Panc1 (cell line): ENCODE results near the gene SPATA18. TPM values are rescaled to one million over a fixed set of nuclear protein-coding genes. Genes with fewer than 3 reads are reported as not detected.

Experiments used
- ATAC-seq: fragments of 200-7000 bp; cut with Tn5 transposase; 2 replicates; pipeline ENCODE4 v1.9.1; 2020; ENCODE audit warnings: mild to moderate bottlenecking, moderate library complexity
- BruUV-seq: library from RNA; stranded (reverse); fragments of 400-500 nt; replicated peaks from 2 replicates; lab custom pipeline; 2021; lab: Mats Ljungman, UMichigan
- CTCF ChIA-PET: fragments of 300-600 bp; sonication (Branson Sonifier 250); formaldehyde crosslinking; loops from one replicate; lab custom pipeline; 2022; ENCODE audit warnings: antibody characterized with exemption; lab: Charles Lee
- POLR2A ChIA-PET: fragments of 300-600 bp; sonication (Branson Sonifier 250); formaldehyde crosslinking; loops from one replicate; lab custom pipeline; 2022; ENCODE audit warnings: antibody characterized with exemption; lab: Charles Lee
- DNase-seq: peaks from one replicate; pipeline ENCODE4 v3.0.0-alpha.2; 2010; ENCODE audit warnings: low read depth, low spot score
- H3K27ac ChIP-seq: 2 replicates; pipeline ENCODE4 v1.5.1; 2011; ENCODE audit warnings: mild to moderate bottlenecking, low read length, inconsistent platforms
- H3K27me3 ChIP-seq: fragments of 200-500 bp; sonication (Bioruptor generic); 2 replicates; pipeline ENCODE4 v1.6.0; 2014; ENCODE audit warnings: low read length, inconsistent platforms; ENCODE audit not compliant: control insufficient read depth, insufficient read depth
- H3K36me3 ChIP-seq: fragments of 200-500 bp; sonication (Bioruptor generic); 2 replicates; pipeline ENCODE4 v1.5.1; 2014; ENCODE audit warnings: inconsistent platforms, mild to moderate bottlenecking, low read length, moderate library complexity; ENCODE audit not compliant: control insufficient read depth, insufficient read depth
- H3K4me1 ChIP-seq: 2 replicates; pipeline ENCODE4 v1.5.1; 2011; ENCODE audit warnings: inconsistent platforms, mild to moderate bottlenecking, low read length, moderate library complexity; ENCODE audit not compliant: control insufficient read depth, insufficient read depth
- H3K4me3 ChIP-seq, 2 experiments: 2 replicates each; pipeline ENCODE4 v1.5.1; 2011 to 2012; ENCODE audit warnings: low read depth in 2 of 2, low read length in 2 of 2, mild to moderate bottlenecking in 2 of 2, inconsistent platforms in 1 of 2, moderate library complexity in 1 of 2
- H3K9me3 ChIP-seq: fragments of 200-500 bp; sonication (Bioruptor generic); 2 replicates; pipeline ENCODE4 v1.5.1; 2014; ENCODE audit warnings: low read depth, mild to moderate bottlenecking, inconsistent platforms, low read length, moderate library complexity; ENCODE audit not compliant: control insufficient read depth, insufficient read depth
- POLR2AphosphoS5 ChIP-seq: IDR thresholded peaks from 2 replicates; pipeline ENCODE4 v1.6.1; 2012; ENCODE audit warnings: mild to moderate bottlenecking, low read depth, low read length, moderate library complexity
- SIN3A ChIP-seq: IDR thresholded peaks from 2 replicates; pipeline ENCODE4 v1.6.1; 2012; ENCODE audit warnings: low read depth, mild to moderate bottlenecking, low read length, moderate library complexity, borderline replicate concordance; ENCODE audit not compliant: insufficient read depth
- TCF7L2 ChIP-seq: IDR thresholded peaks from 2 replicates; pipeline ENCODE4 v1.6.1; 2011; ENCODE audit warnings: mild to moderate bottlenecking, low read depth, low read length, inconsistent platforms
- in situ Hi-C: cut with HindIII; loops from 2 replicates; pipeline ENCODE4 v1.10.0; 2016; ENCODE audit warnings: low sequenced_read_pairs, low pct_unique_long_range_greater_than_20kb
- intact Hi-C: fragments of 100-400 bp; cut with micrococcal nuclease; formaldehyde crosslinking; loops from one replicate; pipeline ENCODE4 v1.10.0; 2022; ENCODE audit not compliant: unreplicated experiment
- total RNA-seq: library from RNA; stranded (reverse); gene quantifications from one replicate; pipeline ENCODE4 v1.2.1, GENCODE V29; 2021; ENCODE audit not compliant: unreplicated experiment
- TF ChIP-seq, protein P1 (sequence below): fragments of 450-650 bp; IDR thresholded peaks from 2 replicates; pipeline ENCODE4 v1.5.1; 2017; ENCODE audit warnings: mild to moderate bottlenecking
- TF ChIP-seq, protein P2 (sequence below), 2 experiments: IDR thresholded peaks; 2 replicates each; pipeline ENCODE4 v1.6.1; 2011 to 2012; ENCODE audit warnings: low read depth in 2 of 2, control low read depth in 1 of 2, low read length in 1 of 2, mild to moderate bottlenecking in 1 of 2, moderate library complexity in 1 of 2; ENCODE audit not compliant: insufficient read depth in 1 of 2

The SPATA18 gene
- total RNA-seq, 1 experiment from 2014 or later = 0.39 TPM

DNA sequence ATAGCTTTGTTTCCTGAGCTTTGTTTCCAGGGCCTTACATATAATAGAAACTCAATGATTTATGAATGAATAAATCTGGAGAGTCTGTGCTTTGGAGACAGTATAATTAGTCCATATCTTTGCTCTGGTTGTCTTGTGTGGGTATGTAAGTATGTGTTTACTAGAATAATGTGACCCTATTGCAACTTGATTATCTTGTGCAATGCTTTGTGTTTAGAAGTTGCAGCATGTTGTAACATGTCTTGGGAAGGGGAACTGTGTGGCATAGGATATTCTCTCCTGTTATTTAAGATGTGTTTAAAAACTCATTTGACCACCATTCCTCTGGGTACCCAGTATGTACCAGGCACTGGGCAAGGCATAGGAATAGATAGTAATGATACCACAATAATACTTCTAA, 6.1 kb downstream of the SPATA18 start:
- DNase-seq (no peak), ATAC-seq (no peak)
- Histone ChIP-seq H3K4me1 (no peaks in the 10 kb centered on the region), H3K9me3 (no peaks in the 10 kb centered on the region), H3K27ac (no peak overlapping the region), H3K27me3 (peaks cover 11% of the 10 kb centered on the region), H3K4me3 (no peak overlapping the region), H3K36me3 (no peaks in the 10 kb centered on the region)
- TF ChIP-seq SIN3A (no peak), TCF7L2 (no peak), POLR2AphosphoS5 (no peak)
- TF ChIP-seq, protein P1, sequence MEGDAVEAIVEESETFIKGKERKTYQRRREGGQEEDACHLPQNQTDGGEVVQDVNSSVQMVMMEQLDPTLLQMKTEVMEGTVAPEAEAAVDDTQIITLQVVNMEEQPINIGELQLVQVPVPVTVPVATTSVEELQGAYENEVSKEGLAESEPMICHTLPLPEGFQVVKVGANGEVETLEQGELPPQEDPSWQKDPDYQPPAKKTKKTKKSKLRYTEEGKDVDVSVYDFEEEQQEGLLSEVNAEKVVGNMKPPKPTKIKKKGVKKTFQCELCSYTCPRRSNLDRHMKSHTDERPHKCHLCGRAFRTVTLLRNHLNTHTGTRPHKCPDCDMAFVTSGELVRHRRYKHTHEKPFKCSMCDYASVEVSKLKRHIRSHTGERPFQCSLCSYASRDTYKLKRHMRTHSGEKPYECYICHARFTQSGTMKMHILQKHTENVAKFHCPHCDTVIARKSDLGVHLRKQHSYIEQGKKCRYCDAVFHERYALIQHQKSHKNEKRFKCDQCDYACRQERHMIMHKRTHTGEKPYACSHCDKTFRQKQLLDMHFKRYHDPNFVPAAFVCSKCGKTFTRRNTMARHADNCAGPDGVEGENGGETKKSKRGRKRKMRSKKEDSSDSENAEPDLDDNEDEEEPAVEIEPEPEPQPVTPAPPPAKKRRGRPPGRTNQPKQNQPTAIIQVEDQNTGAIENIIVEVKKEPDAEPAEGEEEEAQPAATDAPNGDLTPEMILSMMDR = no peak
- TF ChIP-seq, protein P2, sequence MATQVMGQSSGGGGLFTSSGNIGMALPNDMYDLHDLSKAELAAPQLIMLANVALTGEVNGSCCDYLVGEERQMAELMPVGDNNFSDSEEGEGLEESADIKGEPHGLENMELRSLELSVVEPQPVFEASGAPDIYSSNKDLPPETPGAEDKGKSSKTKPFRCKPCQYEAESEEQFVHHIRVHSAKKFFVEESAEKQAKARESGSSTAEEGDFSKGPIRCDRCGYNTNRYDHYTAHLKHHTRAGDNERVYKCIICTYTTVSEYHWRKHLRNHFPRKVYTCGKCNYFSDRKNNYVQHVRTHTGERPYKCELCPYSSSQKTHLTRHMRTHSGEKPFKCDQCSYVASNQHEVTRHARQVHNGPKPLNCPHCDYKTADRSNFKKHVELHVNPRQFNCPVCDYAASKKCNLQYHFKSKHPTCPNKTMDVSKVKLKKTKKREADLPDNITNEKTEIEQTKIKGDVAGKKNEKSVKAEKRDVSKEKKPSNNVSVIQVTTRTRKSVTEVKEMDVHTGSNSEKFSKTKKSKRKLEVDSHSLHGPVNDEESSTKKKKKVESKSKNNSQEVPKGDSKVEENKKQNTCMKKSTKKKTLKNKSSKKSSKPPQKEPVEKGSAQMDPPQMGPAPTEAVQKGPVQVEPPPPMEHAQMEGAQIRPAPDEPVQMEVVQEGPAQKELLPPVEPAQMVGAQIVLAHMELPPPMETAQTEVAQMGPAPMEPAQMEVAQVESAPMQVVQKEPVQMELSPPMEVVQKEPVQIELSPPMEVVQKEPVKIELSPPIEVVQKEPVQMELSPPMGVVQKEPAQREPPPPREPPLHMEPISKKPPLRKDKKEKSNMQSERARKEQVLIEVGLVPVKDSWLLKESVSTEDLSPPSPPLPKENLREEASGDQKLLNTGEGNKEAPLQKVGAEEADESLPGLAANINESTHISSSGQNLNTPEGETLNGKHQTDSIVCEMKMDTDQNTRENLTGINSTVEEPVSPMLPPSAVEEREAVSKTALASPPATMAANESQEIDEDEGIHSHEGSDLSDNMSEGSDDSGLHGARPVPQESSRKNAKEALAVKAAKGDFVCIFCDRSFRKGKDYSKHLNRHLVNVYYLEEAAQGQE (IDR thresholded peaks at IDR 0.05; ENCODE audit: insufficient read depth in 1 of 2, low read depth in 2 of 2, low read length in 1 of 2) = no peak
- BruUV-seq = no TSS peak
- POLR2A ChIA-PET = no interaction called here
- CTCF ChIA-PET = no interaction called here
- intact Hi-C loops = no loop called here
- in situ Hi-C loops = no loop called here

DNA sequence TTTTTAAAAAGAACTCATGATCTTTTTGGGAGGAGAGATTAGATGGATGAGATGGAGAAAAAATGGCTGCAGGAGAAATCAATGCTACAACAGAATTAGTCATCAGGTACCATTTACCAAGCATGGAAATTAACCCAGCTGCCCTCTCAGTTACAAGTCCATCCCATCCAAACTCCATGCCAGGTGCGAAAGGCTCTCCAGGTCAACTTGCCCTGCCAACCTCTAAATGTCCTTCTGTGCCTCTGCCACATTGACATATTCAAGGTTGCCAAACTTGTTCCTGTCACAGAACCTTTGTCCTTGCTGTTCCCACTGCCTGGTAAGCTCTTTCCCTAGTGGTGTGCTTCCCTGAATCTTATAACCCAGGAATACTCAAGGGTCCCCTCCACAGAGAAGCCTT, 7.2 kb downstream of the SPATA18 start:
- H3K36me3 ChIP-seq = no peaks in the 10 kb centered on the region
- intact Hi-C loops (no loop called here), in situ Hi-C loops (no loop called here)
- no peak for DNase-seq
- TF ChIP-seq, protein P1 = no peak
- no peak for TF ChIP-seq SIN3A
- TF ChIP-seq TCF7L2 = no peak
- TF ChIP-seq POLR2AphosphoS5 = no peak
- TF ChIP-seq, protein P2 (IDR thresholded peaks at IDR 0.05; ENCODE audit: insufficient read depth in 1 of 2, low read depth in 2 of 2, low read length in 1 of 2) = no peak
- ChIA-PET POLR2A (no interaction called here), CTCF (no interaction called here)
- peaks cover 2% of the 10 kb centered on the region for H3K27me3 ChIP-seq
- no TSS peak for BruUV-seq
- no peaks in the 10 kb centered on the region for H3K4me1 ChIP-seq
- H3K4me3 ChIP-seq = no peak overlapping the region
- no peak for ATAC-seq
- H3K9me3 ChIP-seq = no peaks in the 10 kb centered on the region
- no peak overlapping the region for H3K27ac ChIP-seq
